CD14-positive monocyte (primary cell): Measurements from ENCODE around the gene FSD1. TPM values are rescaled to one million over a fixed set of nuclear protein-coding genes. Genes with fewer than 3 reads are reported as not detected.

Experiments
- DNase-seq, 3 donors: peaks; one replicate each; pipeline ENCODE4 v3.0.0-alpha.2; 2011 to 2022
- H2AFZ ChIP-seq: 2 replicates; pipeline ENCODE4 v1.6.0; 2012; ENCODE audit warnings: mild to moderate bottlenecking, low read depth, low read length, inconsistent platforms; ENCODE audit not compliant: insufficient read depth, poor library complexity, severe bottlenecking
- H3K27ac ChIP-seq, 2 donors: 1 replicate in 1 of 2; 2 replicates in 1 of 2; pipeline ENCODE4 v1.5.1; 2012 to 2013; ENCODE audit warnings: low read length in 2 of 2, control low read depth in 1 of 2, inconsistent platforms in 1 of 2, low read depth in 1 of 2, mild to moderate bottlenecking in 1 of 2
- H3K27me3 ChIP-seq, 2 donors: one replicate each; pipeline versions ENCODE4 v1.6.0 to v1.6.1; 2011 to 2013; ENCODE audit warnings: low read length in 2 of 2; ENCODE audit not compliant: control insufficient read depth in 2 of 2, insufficient read depth in 2 of 2
- H3K36me3 ChIP-seq, 2 donors: replicated peaks in 1 of 2; 1 replicate in 1 of 2; 2 replicates in 1 of 2; pipeline versions ENCODE4 v1.5.1 to v1.6.1; 2012 to 2013; ENCODE audit warnings: low read length in 2 of 2, control low read depth in 1 of 2, inconsistent platforms in 1 of 2, mild to moderate bottlenecking in 1 of 2; ENCODE audit not compliant: insufficient read depth in 2 of 2, control insufficient read depth in 1 of 2
- H3K4me1 ChIP-seq, 2 donors: 1 replicate in 1 of 2; 2 replicates in 1 of 2; pipeline versions ENCODE4 v1.5.1 to v1.6.1; 2012 to 2013; ENCODE audit warnings: low read length in 2 of 2, control low read depth in 1 of 2, inconsistent platforms in 1 of 2, mild to moderate bottlenecking in 1 of 2, moderate library complexity in 1 of 2; ENCODE audit not compliant: insufficient read depth in 2 of 2, control insufficient read depth in 1 of 2
- H3K4me2 ChIP-seq: replicated peaks from 2 replicates; pipeline ENCODE3; 2012; ENCODE audit warnings: low read length, moderate library complexity, mild to moderate bottlenecking; ENCODE audit not compliant: poor library complexity, severe bottlenecking; ENCODE audit errors: extremely low read depth
- H3K4me3 ChIP-seq, 3 experiments: fragments of 200-600 bp in 1 of 3; sonication (generic) in 1 of 3; replicated peaks in 1 of 3; 1 replicate in 2 of 3; 2 replicates in 1 of 3; pipeline ENCODE4 v1.5.1; 2011 to 2013; ENCODE audit warnings: low read length in 3 of 3, mild to moderate bottlenecking in 3 of 3, control low read depth in 2 of 3, low read depth in 2 of 3, inconsistent platforms in 1 of 3, moderate library complexity in 1 of 3
- H3K79me2 ChIP-seq: 2 replicates; pipeline ENCODE4 v1.6.0; 2012; ENCODE audit warnings: mild to moderate bottlenecking, control low read depth, inconsistent platforms, low read length, moderate library complexity; ENCODE audit not compliant: insufficient read depth
- H3K9ac ChIP-seq: 2 replicates; pipeline ENCODE4 v1.6.0; 2017; ENCODE audit warnings: low read length, mild to moderate bottlenecking; ENCODE audit not compliant: insufficient read depth, poor library complexity, severe bottlenecking
- H3K9me3 ChIP-seq, 2 donors: replicated peaks in 1 of 2; 1 replicate in 1 of 2; 2 replicates in 1 of 2; pipeline versions ENCODE4 v1.5.1 to v1.6.1; 2012 to 2013; ENCODE audit warnings: low read length in 2 of 2, control low read depth in 1 of 2; ENCODE audit not compliant: control insufficient read depth in 1 of 2, insufficient read depth in 1 of 2
- H4K20me1 ChIP-seq: 2 replicates; pipeline ENCODE4 v1.6.0; 2012; ENCODE audit warnings: mild to moderate bottlenecking, low read length, control low read depth, moderate library complexity; ENCODE audit not compliant: insufficient read depth
- H3K27ac Mint-ChIP-seq, 7 donors: one replicate each; pipeline ENCODE4 v1.8.0; 2020; ENCODE audit warnings: mild to moderate bottlenecking in 7 of 7, mixed read lengths in 7 of 7, moderate library complexity in 6 of 7, inconsistent platforms in 2 of 7
- H3K27me3 Mint-ChIP-seq, 3 donors: one replicate each; pipeline ENCODE4 v1.8.0; 2021 to 2022; ENCODE audit warnings: low read depth in 3 of 3, mild to moderate bottlenecking in 3 of 3, mixed read lengths in 3 of 3, moderate library complexity in 3 of 3, inconsistent platforms in 1 of 3
- H3K36me3 Mint-ChIP-seq, 2 donors: one replicate each; pipeline ENCODE4 v1.8.0; 2020; ENCODE audit warnings: mixed read lengths in 2 of 2, inconsistent platforms in 1 of 2, mild to moderate bottlenecking in 1 of 2
- H3K4me1 Mint-ChIP-seq: one replicate; pipeline ENCODE4 v1.8.0; 2020; ENCODE audit warnings: mild to moderate bottlenecking, mixed read lengths
- H3K4me3 Mint-ChIP-seq, 2 donors: one replicate each; pipeline ENCODE4 v1.8.0; 2020; ENCODE audit warnings: mild to moderate bottlenecking in 2 of 2, mixed read lengths in 2 of 2, moderate library complexity in 1 of 2
- H3K9me3 Mint-ChIP-seq, 7 donors: one replicate each; pipeline ENCODE4 v1.8.0; 2020 to 2022; ENCODE audit warnings: mixed read lengths in 7 of 7, mild to moderate bottlenecking in 6 of 7, moderate library complexity in 6 of 7, inconsistent platforms in 2 of 7
- WGBS: methylation state at CpG from one replicate; pipeline ENCODE4 v1.1.5; 2013; ENCODE audit warnings: missing lambda C conversion rate; ENCODE audit not compliant: insufficient coverage; 5-methylcytosine and 5-hydroxymethylcytosine counted together
- intact Hi-C, 2 donors: fragments of 100-400 bp; cut with micrococcal nuclease; formaldehyde crosslinking; loops; one replicate each; pipeline versions ENCODE4 v1.15.0 to v1.15.1; 2023
- polyA plus RNA-seq, 3 donors: library from polyadenylated mRNA; depleted of rRNA in 1 of 3; unstranded in 2 of 3; stranded (reverse) in 1 of 3; fragments of 300-500 nt in 2 of 3; fragments of >200 nt in 1 of 3; fragmentation: Illumina TruSeq in 2 of 3; gene quantifications; 1 replicate in 2 of 3; 2 replicates in 1 of 3; pipeline ENCODE4 v1.2.3, GENCODE V29; 2012 to 2021
- TF ChIP-seq, protein P1 (sequence below): fragments of 200-600 bp; IDR thresholded peaks from one replicate; pipeline ENCODE4 v1.8.0; 2022; ENCODE audit warnings: antibody characterized with exemption, mild to moderate bottlenecking

FSD1 gene
- polyA plus RNA-seq, 3 donors: 0.39 TPM; not detected in 2

DNA sequence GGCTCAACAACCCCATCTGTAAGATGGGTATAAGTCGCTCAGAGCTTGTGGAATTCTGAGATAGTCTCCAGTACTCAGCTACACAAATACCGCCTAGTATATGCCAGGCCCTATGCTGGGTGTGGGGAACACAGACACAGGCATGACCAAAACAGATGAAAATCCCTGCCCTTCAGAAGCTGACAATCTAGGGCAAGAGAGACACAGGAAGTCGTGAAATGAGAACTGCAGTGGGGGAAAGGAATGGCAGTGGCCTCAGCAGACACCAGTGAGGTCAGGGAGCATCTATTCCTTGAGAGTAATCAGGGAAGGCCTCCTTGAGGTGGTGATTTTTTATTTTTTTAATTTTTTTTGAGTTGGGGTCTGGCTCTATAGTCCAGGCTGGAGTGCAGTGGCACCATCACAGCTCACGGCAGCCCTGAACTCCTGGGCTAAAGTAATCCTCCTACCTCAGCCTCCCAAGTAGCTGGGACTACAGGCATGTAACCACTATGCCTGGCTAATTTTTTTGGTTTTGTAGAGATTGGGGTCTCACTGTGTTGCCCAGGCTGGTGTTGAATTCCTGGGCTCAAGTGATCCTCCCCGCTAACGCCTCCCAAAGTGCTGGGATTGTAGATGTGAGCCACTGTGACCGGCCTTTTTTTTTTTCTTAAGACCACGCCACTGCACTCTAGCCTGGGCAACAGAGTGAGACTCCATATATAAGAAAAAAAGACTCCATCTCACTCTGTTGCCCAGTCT is 5.4 kb upstream of the FSD1 start:
- H3K4me3 Mint-ChIP-seq: no peak overlapping the region
- peak overlapping the region in 1 of 7 donors; percentile 3 for H3K27ac Mint-ChIP-seq
- Histone ChIP-seq H3K36me3 (no peaks in the 10 kb centered on the region), H2AFZ (no peak overlapping the region), H3K27me3 (no peaks in the 10 kb centered on the region), H4K20me1 (no peaks in the 10 kb centered on the region), H3K9me3 (no peaks in the 10 kb centered on the region), H3K4me1 (no peaks in the 10 kb centered on the region), H3K79me2 (no peaks in the 10 kb centered on the region), H3K4me3 (no peak overlapping the region), H3K4me2 (no peak overlapping the region), H3K27ac (no peak overlapping the region), H3K9ac (no peak overlapping the region)
- no peak for DNase-seq
- intact Hi-C loops: no loop called here
- peaks cover 0 to 2% (median 0%) of the 10 kb centered on the region in 7 donors for H3K9me3 Mint-ChIP-seq
- H3K4me1 Mint-ChIP-seq: peaks cover 8% of the 10 kb centered on the region
- 93% methylated on average over 4 of the region's 8 CpGs for WGBS
- peaks cover 0 to 4% (median 3%) of the 10 kb centered on the region in 3 donors for H3K27me3 Mint-ChIP-seq
- no peaks in the 10 kb centered on the region for H3K36me3 Mint-ChIP-seq
- TF ChIP-seq, protein P1, sequence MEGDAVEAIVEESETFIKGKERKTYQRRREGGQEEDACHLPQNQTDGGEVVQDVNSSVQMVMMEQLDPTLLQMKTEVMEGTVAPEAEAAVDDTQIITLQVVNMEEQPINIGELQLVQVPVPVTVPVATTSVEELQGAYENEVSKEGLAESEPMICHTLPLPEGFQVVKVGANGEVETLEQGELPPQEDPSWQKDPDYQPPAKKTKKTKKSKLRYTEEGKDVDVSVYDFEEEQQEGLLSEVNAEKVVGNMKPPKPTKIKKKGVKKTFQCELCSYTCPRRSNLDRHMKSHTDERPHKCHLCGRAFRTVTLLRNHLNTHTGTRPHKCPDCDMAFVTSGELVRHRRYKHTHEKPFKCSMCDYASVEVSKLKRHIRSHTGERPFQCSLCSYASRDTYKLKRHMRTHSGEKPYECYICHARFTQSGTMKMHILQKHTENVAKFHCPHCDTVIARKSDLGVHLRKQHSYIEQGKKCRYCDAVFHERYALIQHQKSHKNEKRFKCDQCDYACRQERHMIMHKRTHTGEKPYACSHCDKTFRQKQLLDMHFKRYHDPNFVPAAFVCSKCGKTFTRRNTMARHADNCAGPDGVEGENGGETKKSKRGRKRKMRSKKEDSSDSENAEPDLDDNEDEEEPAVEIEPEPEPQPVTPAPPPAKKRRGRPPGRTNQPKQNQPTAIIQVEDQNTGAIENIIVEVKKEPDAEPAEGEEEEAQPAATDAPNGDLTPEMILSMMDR: no peak

DNA sequence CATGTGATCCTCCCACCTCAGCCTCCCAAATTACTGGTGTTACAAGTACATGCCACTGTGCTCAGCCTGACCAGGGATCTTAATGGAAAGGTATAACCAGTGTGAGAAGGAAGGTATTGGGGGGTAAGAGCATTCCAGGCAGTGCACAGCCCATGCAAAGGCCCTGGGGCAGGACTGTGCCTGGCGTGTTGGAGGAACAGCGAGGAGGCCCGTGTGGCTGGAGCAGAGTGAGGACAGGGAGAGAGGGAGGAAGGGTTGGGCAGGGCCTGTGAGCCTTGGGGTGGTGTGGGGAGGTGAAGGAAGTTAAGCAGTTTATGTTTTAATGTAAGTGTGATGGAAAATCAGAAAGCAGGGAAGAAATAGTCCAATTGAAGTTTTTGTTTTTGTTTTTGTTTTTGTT is 3.8 kb upstream of the FSD1 start:
- Mint-ChIP-seq H3K27ac (no peak overlapping the region), H3K36me3 (no peaks in the 10 kb centered on the region)
- intact Hi-C loops: no loop called here

More for the DNA sequence above, 3.8 kb upstream of the FSD1 start:
- H3K4me3 ChIP-seq: no peak overlapping the region
- Mint-ChIP-seq H3K4me3 (no peak overlapping the region), H3K9me3 (peaks cover 0 to 2% (median 0%) of the 10 kb centered on the region in 7 donors), H3K27me3 (peaks cover 2 to 6% (median 6%) of the 10 kb centered on the region in 3 donors), H3K4me1 (peaks cover 12% of the 10 kb centered on the region)
- H3K4me2 ChIP-seq: no peak overlapping the region
- WGBS: 85% methylated on average over 3 of the region's 3 CpGs
- H3K79me2 ChIP-seq: no peaks in the 10 kb centered on the region
- TF ChIP-seq, protein P1: no peak
- peaks cover 0 to 4% of the 10 kb centered on the region in 2 donors for H3K4me1 ChIP-seq
- H3K9me3 ChIP-seq: no peaks in the 10 kb centered on the region
- no peaks in the 10 kb centered on the region for H3K27me3 ChIP-seq
- H3K27ac ChIP-seq: no peak overlapping the region
- H2AFZ ChIP-seq: no peak overlapping the region
- H3K36me3 ChIP-seq: no peaks in the 10 kb centered on the region
- H4K20me1 ChIP-seq: no peaks in the 10 kb centered on the region
- DNase-seq: no peak
- H3K9ac ChIP-seq: no peak overlapping the region
